ENCODE results near the gene AMIGO3. TPM values are rescaled to one million over a fixed set of nuclear protein-coding genes. Genes with fewer than 3 reads are reported as not detected.

AMIGO3 gene, protein sequence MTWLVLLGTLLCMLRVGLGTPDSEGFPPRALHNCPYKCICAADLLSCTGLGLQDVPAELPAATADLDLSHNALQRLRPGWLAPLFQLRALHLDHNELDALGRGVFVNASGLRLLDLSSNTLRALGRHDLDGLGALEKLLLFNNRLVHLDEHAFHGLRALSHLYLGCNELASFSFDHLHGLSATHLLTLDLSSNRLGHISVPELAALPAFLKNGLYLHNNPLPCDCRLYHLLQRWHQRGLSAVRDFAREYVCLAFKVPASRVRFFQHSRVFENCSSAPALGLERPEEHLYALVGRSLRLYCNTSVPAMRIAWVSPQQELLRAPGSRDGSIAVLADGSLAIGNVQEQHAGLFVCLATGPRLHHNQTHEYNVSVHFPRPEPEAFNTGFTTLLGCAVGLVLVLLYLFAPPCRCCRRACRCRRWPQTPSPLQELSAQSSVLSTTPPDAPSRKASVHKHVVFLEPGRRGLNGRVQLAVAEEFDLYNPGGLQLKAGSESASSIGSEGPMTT
- 10 to 100 TPM in 1 of 2 donors, 1 to 10 TPM in 1; 1.4 to 12.4 TPM for total RNA-seq

DNA sequence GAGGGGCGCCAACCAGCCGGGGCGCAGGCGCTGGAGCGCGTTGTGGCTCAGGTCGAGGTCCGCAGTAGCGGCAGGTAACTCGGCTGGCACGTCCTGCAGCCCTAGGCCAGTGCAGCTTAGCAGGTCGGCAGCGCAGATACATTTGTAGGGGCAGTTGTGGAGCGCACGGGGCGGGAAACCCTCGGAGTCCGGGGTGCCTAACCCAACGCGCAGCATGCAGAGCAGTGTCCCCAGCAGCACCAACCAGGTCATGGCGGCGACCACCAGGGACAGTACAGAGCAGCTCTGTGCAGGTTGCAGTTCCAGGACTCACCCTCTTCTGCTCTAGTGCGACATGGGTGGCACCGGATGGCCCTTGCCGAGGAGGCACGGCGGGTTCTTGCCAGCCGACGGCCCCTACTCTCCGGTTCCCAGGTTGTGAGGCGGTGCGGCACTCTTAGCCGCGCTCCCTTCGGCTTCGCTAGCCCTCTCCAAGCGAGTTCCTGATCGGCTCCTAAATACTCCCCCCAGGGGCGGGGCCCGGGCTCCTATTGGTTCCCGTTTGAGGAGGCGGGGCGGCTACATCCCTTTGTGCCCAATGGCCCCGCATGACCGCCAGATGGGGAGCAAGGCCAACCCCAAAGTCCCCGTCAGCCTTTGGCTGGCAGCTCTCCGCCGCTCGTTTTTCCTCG, at the start of gene AMIGO3:
Gene AMIGO3 (minus strand): TSS at position 471 of the 671 bp plus-strand sequence. CDS start 219 bp downstream, at position 252.
- peaks cover 15% of the 10 kb centered on the region for H3K4me1 ChIP-seq (replicated peaks)
- peak within 1 kb of the TSS; percentile 26 to 45 for H3K4me3 ChIP-seq
- DNase-seq (ENCODE audit: low spot score), result peak; percentile 96
- H3K9me3 ChIP-seq, result no peaks in the 10 kb centered on the region
- peaks cover 0 to 5% of the 10 kb centered on the region in 2 donors for H3K36me3 ChIP-seq
- intact Hi-C loops (cut with DNase I), result no loop called here
- under 1% methylated on average over 36 of the region's 50 CpGs for WGBS
- H3K27ac ChIP-seq, result peak within 1 kb of the TSS; percentile 2 to 56
- peak; percentile 99 for TF ChIP-seq POLR2AphosphoS5 (IDR thresholded peaks at IDR 0.05)
- peak; percentile 96 for TF ChIP-seq POLR2A (IDR thresholded peaks at IDR 0.05)
- TF ChIP-seq, protein P1, sequence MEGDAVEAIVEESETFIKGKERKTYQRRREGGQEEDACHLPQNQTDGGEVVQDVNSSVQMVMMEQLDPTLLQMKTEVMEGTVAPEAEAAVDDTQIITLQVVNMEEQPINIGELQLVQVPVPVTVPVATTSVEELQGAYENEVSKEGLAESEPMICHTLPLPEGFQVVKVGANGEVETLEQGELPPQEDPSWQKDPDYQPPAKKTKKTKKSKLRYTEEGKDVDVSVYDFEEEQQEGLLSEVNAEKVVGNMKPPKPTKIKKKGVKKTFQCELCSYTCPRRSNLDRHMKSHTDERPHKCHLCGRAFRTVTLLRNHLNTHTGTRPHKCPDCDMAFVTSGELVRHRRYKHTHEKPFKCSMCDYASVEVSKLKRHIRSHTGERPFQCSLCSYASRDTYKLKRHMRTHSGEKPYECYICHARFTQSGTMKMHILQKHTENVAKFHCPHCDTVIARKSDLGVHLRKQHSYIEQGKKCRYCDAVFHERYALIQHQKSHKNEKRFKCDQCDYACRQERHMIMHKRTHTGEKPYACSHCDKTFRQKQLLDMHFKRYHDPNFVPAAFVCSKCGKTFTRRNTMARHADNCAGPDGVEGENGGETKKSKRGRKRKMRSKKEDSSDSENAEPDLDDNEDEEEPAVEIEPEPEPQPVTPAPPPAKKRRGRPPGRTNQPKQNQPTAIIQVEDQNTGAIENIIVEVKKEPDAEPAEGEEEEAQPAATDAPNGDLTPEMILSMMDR (IDR thresholded peaks at IDR 0.05), result peak in 3 of 4 experiments; percentile 33 to 65 (median 50)
- no peaks in the 10 kb centered on the region for H3K27me3 ChIP-seq (replicated peaks; ENCODE audit: insufficient read depth)

DNA sequence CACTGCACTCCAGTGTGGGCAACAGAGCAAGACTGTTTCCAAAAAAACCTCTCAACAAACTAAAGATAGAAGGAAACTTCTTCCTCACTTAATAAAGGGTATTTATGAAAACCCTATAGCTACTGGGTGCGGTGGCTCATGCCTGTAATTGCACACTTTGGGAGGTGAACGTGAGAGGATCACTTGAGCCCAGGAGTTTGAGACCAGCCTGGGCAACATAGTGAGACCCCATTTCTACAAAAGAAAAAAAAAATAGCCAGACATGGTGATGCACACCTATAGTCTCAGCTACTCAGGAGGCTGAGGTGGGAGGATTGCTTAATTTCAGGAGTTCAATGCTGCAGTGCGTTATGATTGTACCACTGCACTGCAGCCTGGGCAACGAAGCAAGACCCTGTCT, 44.5 kb upstream of the AMIGO3 start:
- no peak overlapping the region for H3K27ac ChIP-seq
- TF ChIP-seq POLR2A (IDR thresholded peaks at IDR 0.05), result no peak
- TF ChIP-seq POLR2AphosphoS5 (IDR thresholded peaks at IDR 0.05), result no peak
- TF ChIP-seq, protein P1 (IDR thresholded peaks at IDR 0.05), result no peak
- no peaks in the 10 kb centered on the region for H3K36me3 ChIP-seq
- no peaks in the 10 kb centered on the region for H3K27me3 ChIP-seq (replicated peaks; ENCODE audit: insufficient read depth)
- H3K4me3 ChIP-seq, result no peak overlapping the region
- H3K9me3 ChIP-seq, result no peaks in the 10 kb centered on the region
- DNase-seq (ENCODE audit: low spot score), result no peak
- H3K4me1 ChIP-seq (replicated peaks), result no peaks in the 10 kb centered on the region
- 95% methylated on average over 4 of the region's 4 CpGs for WGBS
- intact Hi-C loops (cut with DNase I), result no loop called here

DNA sequence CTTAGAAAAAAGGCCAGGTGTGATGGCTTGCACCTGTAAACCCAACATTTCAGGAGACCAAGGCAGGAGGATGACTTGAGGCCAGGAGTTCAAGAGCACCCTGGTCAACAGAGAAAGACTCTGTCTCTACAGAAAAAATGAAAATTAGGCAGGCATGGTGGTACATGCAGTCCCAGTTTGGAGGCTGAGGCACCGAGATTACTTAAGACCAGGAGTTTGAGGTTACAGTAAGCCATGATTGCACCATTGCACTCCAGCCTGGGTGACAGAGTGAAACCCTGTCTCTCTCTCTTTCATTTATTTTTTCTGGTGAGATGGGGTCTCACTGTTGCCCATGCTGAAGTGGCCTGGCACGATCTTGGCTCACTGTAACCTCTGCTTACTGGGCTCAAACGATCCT, 42.2 kb upstream of the AMIGO3 start:
- no peaks in the 10 kb centered on the region for H3K4me1 ChIP-seq (replicated peaks)
- H3K36me3 ChIP-seq, result no peaks in the 10 kb centered on the region
- intact Hi-C loops (cut with DNase I), result no loop called here
- no peak overlapping the region for H3K27ac ChIP-seq
- TF ChIP-seq POLR2A (IDR thresholded peaks at IDR 0.05), result no peak
- TF ChIP-seq, protein P1 (IDR thresholded peaks at IDR 0.05), result no peak
- no peak for TF ChIP-seq POLR2AphosphoS5 (IDR thresholded peaks at IDR 0.05)
- no peak for DNase-seq (ENCODE audit: low spot score)
- no peaks in the 10 kb centered on the region for H3K27me3 ChIP-seq (replicated peaks; ENCODE audit: insufficient read depth)
- H3K4me3 ChIP-seq, result no peak overlapping the region
- 90% methylated on average over 3 of the region's 3 CpGs for WGBS
- no peaks in the 10 kb centered on the region for H3K9me3 ChIP-seq

DNA sequence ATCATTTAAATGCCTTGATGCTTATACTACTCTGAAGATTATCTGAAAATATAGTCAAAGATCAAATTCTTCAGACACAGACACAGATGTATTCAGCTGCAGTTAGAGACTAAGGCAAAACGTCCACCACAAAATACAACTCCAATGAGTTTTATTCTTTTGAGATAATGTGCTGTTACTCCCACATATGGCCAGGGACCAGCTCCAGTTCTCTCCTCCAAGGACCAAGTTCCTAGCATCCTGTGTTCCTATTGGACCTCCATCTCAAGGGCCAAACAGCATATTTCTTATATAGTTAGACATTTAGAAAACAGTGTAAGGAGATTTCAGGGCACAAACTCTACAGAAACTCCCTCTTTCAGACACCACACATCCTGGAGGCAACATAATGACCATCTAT, 39.7 kb upstream of the AMIGO3 start:
- H3K27ac ChIP-seq, result no peak overlapping the region
- DNase-seq (ENCODE audit: low spot score), result no peak

More for the DNA sequence above, 39.7 kb upstream of the AMIGO3 start:
- TF ChIP-seq, protein P1 (IDR thresholded peaks at IDR 0.05), result no peak
- TF ChIP-seq POLR2A (IDR thresholded peaks at IDR 0.05), result no peak
- no peak for TF ChIP-seq POLR2AphosphoS5 (IDR thresholded peaks at IDR 0.05)
- no peaks in the 10 kb centered on the region for H3K36me3 ChIP-seq
- no peaks in the 10 kb centered on the region for H3K27me3 ChIP-seq (replicated peaks; ENCODE audit: insufficient read depth)
- peaks cover 2% of the 10 kb centered on the region for H3K4me1 ChIP-seq (replicated peaks)
- no peak overlapping the region for H3K4me3 ChIP-seq
- intact Hi-C loops (cut with DNase I), result no loop called here
- WGBS, result 30% methylated on average over 1 of the region's 1 CpG
- no peaks in the 10 kb centered on the region for H3K9me3 ChIP-seq

Measured in prostate gland (tissue), 2 donors.